HEK293 (cell line): Measurements from ENCODE around the gene WNK4.

ENCODE experiments used
- CTCF ChIA-PET: fragments of 350-600 bp; formaldehyde crosslinking; extraction: SDS; loops from one replicate; lab custom pipeline; 2021; ENCODE audit warnings: antibody characterized with exemption; lab: Yijun Ruan, JAX
- POLR2A ChIA-PET: fragments of 300-600 bp; formaldehyde crosslinking; extraction: SDS; loops from one replicate; lab custom pipeline; 2020; ENCODE audit warnings: antibody characterized with exemption, inconsistent platforms; lab: Yijun Ruan, JAX
- H3K27ac ChIP-seq: fragments of 200-500 bp; sonication (Bioruptor generic); 2 replicates; pipeline ENCODE4 v1.5.1; 2014; ENCODE audit warnings: low read depth, low read length, control low read depth, inconsistent platforms; ENCODE audit errors: extremely low read depth
- H3K36me3 ChIP-seq, 2 experiments: fragments of 200-500 bp in 1 of 2; sonication (Bioruptor generic) in 1 of 2; 1 replicate in 1 of 2; 2 replicates in 1 of 2; pipeline ENCODE4 v1.5.1; 2014 to 2017; ENCODE audit warnings: inconsistent platforms in 2 of 2, low read length in 2 of 2; ENCODE audit not compliant: control insufficient read depth in 2 of 2, insufficient read depth in 1 of 2
- H3K4me1 ChIP-seq: fragments of 200-500 bp; sonication (Bioruptor generic); 2 replicates; pipeline ENCODE4 v1.5.1; 2014; ENCODE audit warnings: mild to moderate bottlenecking, low read length, inconsistent platforms; ENCODE audit not compliant: control insufficient read depth, insufficient read depth
- H3K4me3 ChIP-seq: 2 replicates; pipeline ENCODE4 v1.5.1; 2011; ENCODE audit warnings: low read depth, mild to moderate bottlenecking, control low read depth, low read length, moderate library complexity
- H3K9me3 ChIP-seq: fragments of 200-500 bp; sonication (Bioruptor generic); 2 replicates; pipeline ENCODE4 v1.5.1; 2014; ENCODE audit warnings: low read depth, low read length, inconsistent platforms; ENCODE audit not compliant: control insufficient read depth, insufficient read depth
- EGR2 ChIP-seq: fragments of 450-650 bp; formaldehyde crosslinking; IDR thresholded peaks from 2 replicates; pipeline ENCODE4 v1.5.1; 2016; ENCODE audit warnings: low read depth, missing biosample characterization, missing genetic modification characterization
- HOXA7 ChIP-seq: sonication (generic); formaldehyde crosslinking; IDR thresholded peaks from 2 replicates; pipeline ENCODE4 v1.8.1; 2022; ENCODE audit warnings: missing genetic modification reagents, borderline replicate concordance
- HOXD13 ChIP-seq: sonication (generic); formaldehyde crosslinking; IDR thresholded peaks from 2 replicates; pipeline ENCODE4 v1.8.0; 2022; ENCODE audit warnings: missing genetic modification reagents, borderline replicate concordance
- PRDM1 ChIP-seq: fragments of 450-650 bp; formaldehyde crosslinking; IDR thresholded peaks from 2 replicates; pipeline ENCODE4; 2016; ENCODE audit warnings: missing biosample characterization, missing genetic modification characterization
- ZNF174 ChIP-seq: fragments of 450-650 bp; formaldehyde crosslinking; IDR thresholded peaks from 2 replicates; pipeline ENCODE4 v1.5.0; 2017; ENCODE audit warnings: missing biosample characterization, mild to moderate bottlenecking, missing genetic modification characterization
- ZNF223 ChIP-seq: fragments of 450-650 bp; formaldehyde crosslinking; IDR thresholded peaks from 2 replicates; pipeline ENCODE4 v1.5.1; 2016; ENCODE audit warnings: missing biosample characterization, missing genetic modification characterization
- ZNF416 ChIP-seq: fragments of 450-650 bp; formaldehyde crosslinking; IDR thresholded peaks from 2 replicates; pipeline ENCODE4 v1.5.1; 2016; ENCODE audit warnings: missing biosample characterization, missing genetic modification characterization
- ZNF548 ChIP-seq: fragments of 450-650 bp; formaldehyde crosslinking; IDR thresholded peaks from 2 replicates; pipeline ENCODE4 v1.5.1; 2016; ENCODE audit warnings: missing biosample characterization, missing genetic modification characterization
- ZNF561 ChIP-seq: fragments of 450-650 bp; IDR thresholded peaks from 2 replicates; pipeline ENCODE4 v1.5.1; 2018; ENCODE audit warnings: missing biosample characterization, missing genetic modification characterization, borderline replicate concordance
- ZNF571 ChIP-seq: fragments of 450-650 bp; formaldehyde crosslinking; IDR thresholded peaks from 2 replicates; pipeline ENCODE4 v1.5.0; 2017; ENCODE audit warnings: missing biosample characterization, missing genetic modification characterization
- ZNF654 ChIP-seq: fragments of 450-650 bp; formaldehyde crosslinking; IDR thresholded peaks from 2 replicates; pipeline ENCODE4 v1.5.1; 2016; ENCODE audit warnings: low read depth, missing biosample characterization, missing genetic modification characterization
- TF ChIP-seq, protein P1 (sequence below): fragments of 450-650 bp; formaldehyde crosslinking; IDR thresholded peaks from 2 replicates; pipeline ENCODE4 v1.5.1; 2017; ENCODE audit warnings: missing biosample characterization, missing genetic modification characterization
- TF ChIP-seq, protein P2 (sequence below): fragments of 450-650 bp; IDR thresholded peaks from 2 replicates; pipeline ENCODE4 v1.5.1; 2018; ENCODE audit warnings: missing biosample characterization, missing genetic modification characterization
- TF ChIP-seq, protein P3 (sequence below): fragments of 450-650 bp; formaldehyde crosslinking; IDR thresholded peaks from 2 replicates; pipeline ENCODE4 v1.5.1; 2016; ENCODE audit warnings: missing biosample characterization, missing genetic modification characterization
- TF ChIP-seq, protein P4 (sequence below): fragments of 450-650 bp; formaldehyde crosslinking; IDR thresholded peaks from 2 replicates; pipeline ENCODE4; 2016; ENCODE audit warnings: missing biosample characterization, missing genetic modification characterization
- TF ChIP-seq, protein P5 (sequence below): fragments of 450-650 bp; formaldehyde crosslinking; IDR thresholded peaks from 2 replicates; pipeline ENCODE4 v1.5.1; 2016; ENCODE audit warnings: missing biosample characterization, missing genetic modification characterization
- TF ChIP-seq, protein P6 (sequence below): fragments of 450-650 bp; formaldehyde crosslinking; IDR thresholded peaks from 2 replicates; pipeline ENCODE4 v1.5.1; 2016; ENCODE audit warnings: missing biosample characterization, missing genetic modification characterization

WNK4 gene

DNA sequence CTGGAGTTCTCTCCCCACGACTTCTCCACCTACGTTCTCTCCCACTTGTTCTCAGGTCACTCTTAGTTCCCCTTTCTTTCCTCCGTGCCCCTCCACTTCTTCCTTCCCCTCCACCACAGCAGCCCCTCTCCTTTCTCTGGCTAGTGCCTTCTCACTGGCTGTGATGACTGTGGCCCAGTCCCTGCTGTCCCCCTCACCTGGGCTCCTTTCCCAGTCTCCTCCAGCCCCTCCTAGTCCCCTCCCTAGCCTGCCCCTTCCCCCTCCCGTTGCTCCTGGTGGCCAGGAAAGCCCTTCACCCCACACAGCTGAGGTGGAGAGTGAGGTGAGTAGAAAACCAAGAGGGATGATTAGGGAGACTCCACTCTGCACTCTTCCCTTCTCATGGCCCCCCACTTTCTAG is 14.7 kb downstream of the WNK4 start:
- 0 out of 2 replicates have a peak, but pooled peaks have one; percentile 5 for TF ChIP-seq PRDM1 (tag by site-specific recombination)
- TF ChIP-seq ZNF416 (tag by site-specific recombination): no peak
- peak; percentile 21; the same call in 1 of the 2 replicates for TF ChIP-seq EGR2 (tag by site-specific recombination)
- H3K4me1 ChIP-seq: peaks cover 5% of the 10 kb centered on the region; the same call in 1 of the 2 replicates
- H3K9me3 ChIP-seq: no peaks in the 10 kb centered on the region
- ChIA-PET POLR2A (interaction anchor here (1.0 to 2.2 kb wide), 4 partner anchors 8 to 29 kb away, joined by 3 to 9 read pairs (median 4); partner anchors contain the start of gene BECN1), CTCF (no interaction called here)
- no peak overlapping the region for H3K4me3 ChIP-seq
- peaks cover 0 to 33% of the 10 kb centered on the region in 2 experiments; a peak in 1 of 3 replicates for H3K36me3 ChIP-seq
- no peak overlapping the region for H3K27ac ChIP-seq

DNA sequence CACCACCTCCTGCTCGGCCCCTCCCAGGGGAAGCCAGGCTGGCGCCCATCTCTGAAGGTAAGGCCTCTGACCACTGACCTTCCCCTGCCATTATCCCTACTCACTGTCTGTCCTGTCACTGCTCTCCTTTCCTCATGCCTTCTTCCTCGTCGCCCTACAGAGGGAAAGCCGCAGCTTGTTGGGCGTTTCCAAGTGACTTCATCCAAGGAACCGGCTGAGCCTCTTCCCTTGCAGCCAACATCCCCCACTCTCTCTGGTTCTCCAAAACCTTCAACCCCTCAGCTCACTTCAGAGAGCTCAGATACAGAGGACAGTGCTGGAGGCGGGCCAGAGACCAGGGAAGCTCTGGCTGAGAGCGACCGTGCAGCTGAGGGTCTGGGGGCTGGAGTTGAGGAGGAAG is 15.1 kb downstream of the WNK4 start:
- H3K27ac ChIP-seq: no peak overlapping the region
- ChIA-PET POLR2A (interaction anchor here (1.0 to 2.2 kb wide), 3 partner anchors 9 to 26 kb away, joined by 3 to 9 read pairs (median 5); no protein-coding TSS in a partner anchor), CTCF (interaction anchor here (0.5 to 0.8 kb wide), 2 partner anchors 32 to 76 kb away, joined by 3 read pairs; no protein-coding TSS in a partner anchor)
- H3K4me1 ChIP-seq: peaks cover 5% of the 10 kb centered on the region; the same call in 1 of the 2 replicates
- no peaks in the 10 kb centered on the region for H3K9me3 ChIP-seq
- H3K4me3 ChIP-seq: no peak overlapping the region
- TF ChIP-seq ZNF561: no peak
- peaks cover 0 to 33% of the 10 kb centered on the region in 2 experiments; a peak in 1 of 3 replicates for H3K36me3 ChIP-seq

DNA sequence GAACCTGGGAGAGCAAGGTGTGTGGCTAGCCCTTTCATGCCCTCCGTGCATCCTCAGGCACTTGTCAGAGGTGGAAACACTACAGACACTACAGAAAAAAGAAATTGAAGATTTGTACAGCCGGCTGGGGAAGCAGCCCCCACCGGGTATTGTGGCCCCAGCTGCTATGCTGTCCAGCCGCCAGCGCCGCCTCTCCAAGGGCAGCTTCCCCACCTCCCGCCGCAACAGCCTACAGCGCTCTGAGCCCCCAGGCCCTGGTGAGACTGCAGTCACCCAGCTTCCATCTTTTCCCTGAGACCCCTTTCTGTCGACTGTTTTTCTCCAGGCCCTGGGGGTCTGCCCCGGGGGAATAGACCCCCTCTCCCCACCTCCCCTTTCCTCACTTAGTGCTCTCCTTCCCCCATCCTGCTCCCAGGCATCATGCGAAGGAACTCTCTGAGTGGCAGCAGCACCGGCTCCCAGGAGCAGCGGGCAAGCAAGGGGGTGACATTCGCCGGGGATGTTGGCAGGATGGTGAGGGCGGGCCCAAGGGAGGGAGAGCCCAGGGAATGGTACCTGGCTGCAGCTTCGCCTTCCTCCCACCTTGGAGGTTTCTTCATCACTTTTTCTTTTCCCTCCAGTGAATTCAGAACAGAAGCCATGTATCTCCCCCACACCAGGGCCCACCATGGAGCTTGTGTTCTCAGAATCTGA is 15.8 kb downstream of the WNK4 start:
- H3K27ac ChIP-seq: no peak overlapping the region
- ChIA-PET CTCF (interaction anchor here (0.5 to 3.2 kb wide), 4 partner anchors 23 to 1497 kb away, joined by 3 to 23 read pairs (median 3); no protein-coding TSS in a partner anchor), POLR2A (interaction anchor here (1.0 to 2.2 kb wide), 3 partner anchors 9 to 27 kb away, joined by 3 to 9 read pairs (median 5); no protein-coding TSS in a partner anchor)
- no peaks in the 10 kb centered on the region for H3K9me3 ChIP-seq
- H3K36me3 ChIP-seq: peaks cover 0 to 33% of the 10 kb centered on the region in 2 experiments; a peak in 1 of 3 replicates
- peaks cover 5% of the 10 kb centered on the region; the same call in 1 of the 2 replicates for H3K4me1 ChIP-seq
- TF ChIP-seq, protein P1, sequence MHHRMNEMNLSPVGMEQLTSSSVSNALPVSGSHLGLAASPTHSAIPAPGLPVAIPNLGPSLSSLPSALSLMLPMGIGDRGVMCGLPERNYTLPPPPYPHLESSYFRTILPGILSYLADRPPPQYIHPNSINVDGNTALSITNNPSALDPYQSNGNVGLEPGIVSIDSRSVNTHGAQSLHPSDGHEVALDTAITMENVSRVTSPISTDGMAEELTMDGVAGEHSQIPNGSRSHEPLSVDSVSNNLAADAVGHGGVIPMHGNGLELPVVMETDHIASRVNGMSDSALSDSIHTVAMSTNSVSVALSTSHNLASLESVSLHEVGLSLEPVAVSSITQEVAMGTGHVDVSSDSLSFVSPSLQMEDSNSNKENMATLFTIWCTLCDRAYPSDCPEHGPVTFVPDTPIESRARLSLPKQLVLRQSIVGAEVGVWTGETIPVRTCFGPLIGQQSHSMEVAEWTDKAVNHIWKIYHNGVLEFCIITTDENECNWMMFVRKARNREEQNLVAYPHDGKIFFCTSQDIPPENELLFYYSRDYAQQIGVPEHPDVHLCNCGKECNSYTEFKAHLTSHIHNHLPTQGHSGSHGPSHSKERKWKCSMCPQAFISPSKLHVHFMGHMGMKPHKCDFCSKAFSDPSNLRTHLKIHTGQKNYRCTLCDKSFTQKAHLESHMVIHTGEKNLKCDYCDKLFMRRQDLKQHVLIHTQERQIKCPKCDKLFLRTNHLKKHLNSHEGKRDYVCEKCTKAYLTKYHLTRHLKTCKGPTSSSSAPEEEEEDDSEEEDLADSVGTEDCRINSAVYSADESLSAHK (tag by site-specific recombination): no peak
- TF ChIP-seq, protein P2, sequence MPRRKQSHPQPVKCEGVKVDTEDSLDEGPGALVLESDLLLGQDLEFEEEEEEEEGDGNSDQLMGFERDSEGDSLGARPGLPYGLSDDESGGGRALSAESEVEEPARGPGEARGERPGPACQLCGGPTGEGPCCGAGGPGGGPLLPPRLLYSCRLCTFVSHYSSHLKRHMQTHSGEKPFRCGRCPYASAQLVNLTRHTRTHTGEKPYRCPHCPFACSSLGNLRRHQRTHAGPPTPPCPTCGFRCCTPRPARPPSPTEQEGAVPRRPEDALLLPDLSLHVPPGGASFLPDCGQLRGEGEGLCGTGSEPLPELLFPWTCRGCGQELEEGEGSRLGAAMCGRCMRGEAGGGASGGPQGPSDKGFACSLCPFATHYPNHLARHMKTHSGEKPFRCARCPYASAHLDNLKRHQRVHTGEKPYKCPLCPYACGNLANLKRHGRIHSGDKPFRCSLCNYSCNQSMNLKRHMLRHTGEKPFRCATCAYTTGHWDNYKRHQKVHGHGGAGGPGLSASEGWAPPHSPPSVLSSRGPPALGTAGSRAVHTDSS: no peak
- TF ChIP-seq ZNF174 (no peak), HOXD13 (CRISPR knock-in tag) (no peak), ZNF548 (tag by site-specific recombination) (no peak), ZNF571 (tag by site-specific recombination) (no peak), ZNF654 (tag by site-specific recombination) (no peak), ZNF223 (tag by site-specific recombination) (no peak), HOXA7 (CRISPR knock-in tag) (no peak)
- TF ChIP-seq, protein P3, sequence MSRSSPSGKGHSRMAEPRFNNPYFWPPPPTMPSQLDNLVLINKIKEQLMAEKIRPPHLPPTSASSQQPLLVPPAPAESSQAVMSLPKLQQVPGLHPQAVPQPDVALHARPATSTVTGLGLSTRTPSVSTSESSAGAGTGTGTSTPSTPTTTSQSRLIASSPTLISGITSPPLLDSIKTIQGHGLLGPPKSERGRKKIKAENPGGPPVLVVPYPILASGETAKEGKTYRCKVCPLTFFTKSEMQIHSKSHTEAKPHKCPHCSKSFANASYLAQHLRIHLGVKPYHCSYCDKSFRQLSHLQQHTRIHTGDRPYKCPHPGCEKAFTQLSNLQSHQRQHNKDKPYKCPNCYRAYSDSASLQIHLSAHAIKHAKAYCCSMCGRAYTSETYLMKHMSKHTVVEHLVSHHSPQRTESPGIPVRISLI: no peak
- TF ChIP-seq, protein P4, sequence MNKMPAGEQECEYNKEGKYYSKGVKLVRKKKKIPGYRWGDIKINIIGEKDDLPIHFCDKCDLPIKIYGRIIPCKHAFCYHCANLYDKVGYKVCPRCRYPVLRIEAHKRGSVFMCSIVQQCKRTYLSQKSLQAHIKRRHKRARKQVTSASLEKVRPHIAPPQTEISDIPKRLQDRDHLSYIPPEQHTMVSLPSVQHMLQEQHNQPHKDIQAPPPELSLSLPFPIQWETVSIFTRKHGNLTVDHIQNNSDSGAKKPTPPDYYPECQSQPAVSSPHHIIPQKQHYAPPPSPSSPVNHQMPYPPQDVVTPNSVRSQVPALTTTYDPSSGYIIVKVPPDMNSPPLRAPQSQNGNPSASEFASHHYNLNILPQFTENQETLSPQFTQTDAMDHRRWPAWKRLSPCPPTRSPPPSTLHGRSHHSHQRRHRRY (tag by site-specific recombination): no peak
- TF ChIP-seq, protein P5, sequence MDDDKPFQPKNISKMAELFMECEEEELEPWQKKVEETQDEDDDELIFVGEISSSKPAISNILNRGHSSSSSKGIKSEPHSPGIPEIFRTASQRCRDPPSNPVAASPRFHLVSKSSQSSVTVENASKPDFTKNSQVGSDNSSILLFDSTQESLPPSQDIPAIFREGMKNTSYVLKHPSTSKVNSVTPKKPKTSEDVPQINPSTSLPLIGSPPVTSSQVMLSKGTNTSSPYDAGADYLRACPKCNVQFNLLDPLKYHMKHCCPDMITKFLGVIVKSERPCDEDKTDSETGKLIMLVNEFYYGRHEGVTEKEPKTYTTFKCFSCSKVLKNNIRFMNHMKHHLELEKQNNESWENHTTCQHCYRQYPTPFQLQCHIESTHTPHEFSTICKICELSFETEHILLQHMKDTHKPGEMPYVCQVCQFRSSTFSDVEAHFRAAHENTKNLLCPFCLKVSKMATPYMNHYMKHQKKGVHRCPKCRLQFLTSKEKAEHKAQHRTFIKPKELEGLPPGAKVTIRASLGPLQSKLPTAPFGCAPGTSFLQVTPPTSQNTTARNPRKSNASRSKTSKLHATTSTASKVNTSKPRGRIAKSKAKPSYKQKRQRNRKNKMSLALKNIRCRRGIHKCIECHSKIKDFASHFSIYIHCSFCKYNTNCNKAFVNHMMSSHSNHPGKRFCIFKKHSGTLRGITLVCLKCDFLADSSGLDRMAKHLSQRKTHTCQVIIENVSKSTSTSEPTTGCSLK (tag by site-specific recombination): no peak
- TF ChIP-seq, protein P6, sequence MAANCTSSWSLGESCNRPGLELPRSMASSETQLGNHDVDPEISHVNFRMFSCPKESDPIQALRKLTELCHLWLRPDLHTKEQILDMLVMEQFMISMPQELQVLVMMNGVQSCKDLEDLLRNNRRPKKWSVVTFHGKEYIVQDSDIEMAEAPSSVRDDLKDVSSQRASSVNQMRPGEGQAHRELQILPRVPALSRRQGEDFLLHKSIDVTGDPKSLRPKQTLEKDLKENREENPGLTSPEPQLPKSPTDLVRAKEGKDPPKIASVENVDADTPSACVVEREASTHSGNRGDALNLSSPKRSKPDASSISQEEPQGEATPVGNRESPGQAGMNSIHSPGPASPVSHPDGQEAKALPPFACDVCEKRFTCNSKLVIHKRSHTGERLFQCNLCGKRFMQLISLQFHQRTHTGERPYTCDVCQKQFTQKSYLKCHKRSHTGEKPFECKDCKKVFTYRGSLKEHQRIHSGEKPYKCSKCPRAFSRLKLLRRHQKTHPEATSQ (tag by site-specific recombination): no peak
- no peak overlapping the region for H3K4me3 ChIP-seq
